SIG-M5 treated with dmso at 0.1 percent for 504 hours (cell line): Measurements from ENCODE around the gene COL16A1.

Source experiments
- DNase-seq: peaks from one replicate; lab custom pipeline; 2025; ENCODE audit not compliant: unreplicated experiment; lab: John Stamatoyannopoulos, UW

The COL16A1 gene

DNA sequence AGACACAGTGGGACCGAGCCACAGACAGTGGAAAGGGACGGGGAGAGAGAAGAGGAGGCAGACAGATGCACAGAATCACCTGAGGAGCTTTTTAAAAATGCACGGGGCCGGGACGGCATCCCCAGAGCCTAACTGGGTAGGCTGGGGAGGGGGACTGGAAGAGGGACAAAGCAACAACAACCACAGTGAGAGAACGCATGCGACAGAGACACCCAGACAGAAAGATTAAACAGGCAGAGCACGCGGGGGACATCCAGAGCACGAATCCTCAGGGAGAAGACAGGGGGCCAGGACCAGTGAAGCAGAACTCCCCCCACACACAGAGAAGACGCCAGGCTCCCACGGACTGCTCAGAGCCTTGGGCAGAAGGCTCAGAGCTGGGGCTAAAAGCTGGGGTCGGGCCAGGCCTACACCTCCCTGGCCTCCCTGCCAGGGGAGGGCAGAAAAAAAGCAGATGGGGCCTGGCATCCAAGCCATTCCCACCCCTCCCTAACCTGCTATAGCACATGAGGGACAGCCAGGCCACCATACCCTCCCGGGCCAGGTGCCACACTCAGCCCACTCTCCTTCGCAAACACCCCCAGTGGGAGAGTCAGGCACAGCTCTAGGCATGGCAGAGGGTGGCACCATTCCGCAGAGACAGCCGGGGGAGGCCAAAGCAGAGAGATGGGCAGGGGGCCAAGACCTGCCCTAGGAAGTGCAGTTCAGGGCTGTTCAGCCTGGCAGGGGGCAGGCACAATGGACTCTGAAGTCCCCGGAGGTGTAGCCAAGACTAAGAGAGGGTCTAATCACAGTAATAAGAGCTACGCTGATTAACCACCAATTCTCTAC, 29.8 kb upstream of the COL16A1 start:
- DNase-seq, result no peak

DNA sequence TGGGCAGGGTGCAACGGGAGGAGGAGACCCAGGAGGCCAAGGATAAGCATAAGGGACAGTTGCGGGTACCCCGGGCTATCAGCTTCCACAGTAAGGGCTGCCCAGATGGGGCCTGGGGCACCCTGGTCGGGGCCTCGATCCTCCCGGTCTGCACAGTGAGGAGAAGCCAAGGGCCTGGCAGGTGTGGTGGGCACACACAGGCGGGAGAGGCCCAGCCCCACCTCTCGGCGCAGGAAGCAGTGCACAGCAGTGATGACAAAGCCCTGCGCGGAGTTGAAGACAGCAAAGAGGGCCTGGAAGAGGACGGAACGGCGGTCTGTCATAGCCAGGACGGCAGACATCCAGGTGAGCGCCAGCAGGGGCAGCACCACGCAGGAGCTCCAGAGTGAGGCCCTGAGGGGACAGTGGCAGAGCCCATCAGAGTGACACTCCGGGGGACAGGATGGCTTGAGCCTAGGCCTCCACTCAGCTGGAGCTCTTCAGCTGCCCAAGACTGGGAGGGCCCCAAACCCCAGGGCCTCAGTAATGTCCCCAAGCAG, 29.0 kb upstream of the COL16A1 start:
- DNase-seq, result no peak

DNA sequence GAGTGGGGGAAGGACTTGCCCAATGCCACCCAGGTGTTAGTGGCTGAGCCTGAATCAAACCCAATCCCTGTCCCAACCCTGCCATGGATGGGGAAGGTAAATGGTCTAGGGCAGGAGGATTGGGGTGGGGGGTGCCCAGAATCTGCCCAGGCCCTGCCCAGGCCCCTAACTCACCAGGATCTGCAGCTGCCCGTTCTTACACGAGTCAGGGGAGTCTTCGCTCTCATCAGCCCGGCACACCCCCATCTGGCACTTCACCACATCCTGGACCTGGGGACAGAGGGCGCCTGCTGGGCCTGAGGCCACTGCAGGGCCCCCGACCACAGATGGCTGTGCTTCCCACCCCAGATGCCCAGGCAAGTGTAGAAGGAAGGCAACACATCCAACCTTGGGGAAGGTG, 28.5 kb upstream of the COL16A1 start:
- DNase-seq, result no peak

DNA sequence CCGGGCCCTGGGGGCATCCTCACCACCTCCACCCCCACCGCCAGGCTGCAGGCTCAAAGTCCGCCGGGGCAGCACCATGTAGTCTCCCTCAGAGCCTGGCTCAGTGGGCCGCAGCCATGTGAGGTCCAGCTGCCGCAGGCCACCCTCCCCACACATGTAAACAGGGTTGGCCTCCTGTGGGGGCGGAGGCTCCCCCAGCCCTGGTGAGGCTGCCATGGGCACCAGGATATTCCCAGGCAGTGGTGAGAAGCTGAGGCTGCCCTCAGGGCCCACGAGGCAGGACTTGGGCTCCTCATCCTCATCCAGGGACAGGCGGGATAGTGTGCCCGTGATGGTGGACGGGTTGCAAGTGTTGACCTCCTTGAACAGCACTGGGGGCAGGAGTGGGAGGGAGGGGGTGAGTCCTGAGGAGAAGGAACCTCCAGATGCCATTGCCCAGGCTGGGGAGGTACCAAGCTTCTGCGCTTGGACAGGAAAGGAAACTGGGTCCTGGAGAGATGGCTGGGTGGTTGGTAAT, 27.3 kb upstream of the COL16A1 start:
- DNase-seq, result no peak

DNA sequence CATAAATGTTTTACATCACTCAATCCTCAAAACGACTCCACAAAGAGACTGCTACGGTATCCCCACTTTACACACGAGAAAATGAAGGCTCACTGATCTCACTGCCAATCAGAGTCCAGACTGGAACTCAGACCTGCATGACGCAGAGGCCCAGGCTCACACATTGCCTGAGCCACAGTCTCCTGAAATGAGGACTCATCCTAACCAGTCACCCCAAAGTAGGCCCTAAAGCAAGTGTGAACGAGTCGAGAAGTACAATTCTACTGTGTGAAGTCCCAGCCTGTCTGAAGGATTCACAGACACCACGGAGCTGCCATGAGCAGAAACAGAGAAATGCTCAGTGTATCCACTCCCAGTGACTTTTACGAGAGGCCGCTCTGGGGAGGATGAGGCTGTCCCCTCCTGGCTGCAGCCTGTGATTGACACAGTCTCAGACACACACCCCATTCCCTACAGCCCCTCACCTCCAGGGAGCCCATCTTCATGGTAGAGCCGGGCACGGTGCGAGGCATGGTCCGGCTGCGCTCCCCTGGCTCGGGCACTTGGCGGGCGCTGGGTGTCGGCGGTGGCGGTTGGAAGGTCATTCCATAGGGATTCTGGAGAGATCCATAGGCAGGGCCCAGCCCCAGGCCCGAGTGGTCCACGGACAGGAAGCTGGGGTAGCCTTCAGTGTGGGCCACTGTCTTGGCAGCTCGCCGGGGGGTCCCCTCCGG, 26.7 kb upstream of the COL16A1 start:
- DNase-seq, result no peak

DNA sequence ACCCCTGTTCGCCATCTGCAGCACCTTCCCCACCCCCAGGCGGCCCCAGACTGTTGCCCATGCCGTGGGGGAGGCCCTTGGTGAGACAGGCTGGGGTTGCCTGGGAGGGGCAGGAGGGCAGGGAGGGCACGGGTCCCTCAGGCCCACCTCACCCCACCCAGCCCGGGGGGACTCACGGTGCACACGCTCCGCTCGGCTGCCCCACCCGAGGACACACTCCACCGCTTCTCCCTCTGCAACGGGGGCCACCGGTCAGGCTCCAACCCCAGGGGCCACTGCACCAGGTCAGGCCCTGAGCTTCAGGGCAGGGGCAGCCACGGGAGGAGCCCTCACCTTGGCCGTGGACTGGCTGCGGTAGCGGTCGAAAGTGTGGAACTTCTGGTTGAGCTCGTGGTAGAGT, 24.0 kb upstream of the COL16A1 start:
- no peak for DNase-seq

DNA sequence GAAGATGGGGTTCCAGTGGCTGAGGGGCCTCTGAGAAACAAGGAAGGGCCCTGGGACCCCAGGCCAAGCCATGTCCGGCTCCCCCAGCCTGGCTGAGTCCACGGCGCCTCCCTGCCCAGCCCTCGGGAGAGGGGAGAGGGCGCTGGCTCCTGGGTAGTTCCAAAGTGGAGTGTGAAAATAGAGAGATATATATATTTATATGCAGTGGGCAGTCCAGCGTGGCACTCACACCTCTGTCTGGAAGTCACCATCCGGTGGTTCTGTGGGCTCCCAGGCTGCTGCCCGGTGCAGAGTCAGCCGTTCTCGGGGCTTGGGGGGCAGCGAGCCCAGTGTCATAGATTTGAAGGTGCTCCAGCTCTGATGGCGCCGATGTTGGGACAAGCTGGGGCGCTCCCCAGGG, 23.4 kb upstream of the COL16A1 start:
- no peak for DNase-seq

DNA sequence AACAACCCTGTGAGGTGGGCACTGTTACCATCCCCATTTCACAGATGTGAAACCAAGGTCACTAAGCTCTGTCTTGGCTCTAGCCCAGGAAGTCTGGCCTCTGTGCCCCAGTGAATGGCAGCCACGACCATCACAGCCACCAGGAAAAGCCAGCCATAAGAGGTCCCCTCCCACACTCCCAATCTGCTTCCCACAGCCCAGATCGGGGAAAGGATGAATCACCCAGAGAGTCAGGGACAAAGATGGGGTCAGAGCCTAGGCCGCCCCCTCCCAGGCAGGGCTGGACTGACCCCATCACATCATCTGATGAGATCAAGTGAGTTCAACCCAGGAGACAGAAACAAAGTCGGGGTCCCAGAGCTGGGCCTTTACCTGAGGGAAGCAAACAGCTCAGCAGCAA, 22.9 kb upstream of the COL16A1 start:
- no peak for DNase-seq

DNA sequence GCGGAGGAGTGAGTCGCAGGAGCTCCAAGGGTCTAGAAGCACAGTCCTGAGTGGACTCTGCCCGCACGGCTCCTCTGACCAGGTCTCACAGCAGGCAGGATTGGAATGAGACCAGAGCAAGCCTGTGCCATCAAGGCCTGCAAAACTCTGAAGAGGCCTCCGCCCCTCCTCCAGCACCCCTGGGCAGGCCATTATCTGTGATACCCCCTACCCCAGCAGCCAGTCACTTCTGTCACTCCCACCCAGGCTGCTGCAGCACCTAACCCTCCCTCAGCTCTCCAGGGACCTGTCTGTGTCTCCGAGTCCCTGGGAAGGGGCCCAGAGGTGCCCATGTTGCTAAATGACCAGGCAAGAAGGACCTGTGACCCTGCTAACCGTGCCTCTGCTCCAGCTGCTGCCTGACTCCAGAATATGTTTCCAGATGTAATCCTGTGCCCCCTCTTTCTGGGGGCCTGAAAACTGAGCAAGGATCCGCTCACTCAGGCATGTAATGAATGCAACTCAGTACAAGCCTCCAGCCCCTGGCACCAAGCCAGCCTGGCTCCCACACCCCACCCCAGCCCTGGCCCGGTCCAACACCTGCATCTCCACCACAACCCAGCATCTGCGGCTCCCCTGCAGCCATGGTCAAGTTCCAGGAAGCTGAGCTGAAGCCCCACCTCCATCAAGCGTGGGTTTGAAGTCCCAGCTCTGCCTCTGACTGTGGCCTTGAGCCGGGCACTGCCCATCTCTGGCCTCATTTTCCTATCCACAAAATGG, 22.1 kb upstream of the COL16A1 start:
- DNase-seq, result no peak

DNA sequence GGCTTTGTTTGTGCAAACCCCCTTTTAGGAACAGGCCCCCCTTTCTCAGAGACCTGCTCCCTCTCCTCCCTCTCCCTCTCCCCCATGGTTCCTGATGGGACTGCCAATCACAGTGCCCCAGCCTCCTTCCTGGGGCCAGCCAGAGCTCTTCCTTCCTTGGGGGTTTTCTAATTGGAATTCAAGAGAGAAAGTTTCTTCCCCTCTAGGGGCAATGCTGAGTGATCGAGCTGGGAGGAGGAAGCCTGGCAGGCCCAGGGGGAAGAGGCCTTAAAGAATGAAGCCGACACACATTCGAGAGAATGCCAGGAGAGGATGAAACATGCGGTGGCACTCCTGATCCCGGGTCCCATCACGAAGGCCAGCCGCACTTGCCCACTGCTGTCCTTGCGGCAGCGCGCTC, 21.3 kb upstream of the COL16A1 start:
- DNase-seq, result no peak

DNA sequence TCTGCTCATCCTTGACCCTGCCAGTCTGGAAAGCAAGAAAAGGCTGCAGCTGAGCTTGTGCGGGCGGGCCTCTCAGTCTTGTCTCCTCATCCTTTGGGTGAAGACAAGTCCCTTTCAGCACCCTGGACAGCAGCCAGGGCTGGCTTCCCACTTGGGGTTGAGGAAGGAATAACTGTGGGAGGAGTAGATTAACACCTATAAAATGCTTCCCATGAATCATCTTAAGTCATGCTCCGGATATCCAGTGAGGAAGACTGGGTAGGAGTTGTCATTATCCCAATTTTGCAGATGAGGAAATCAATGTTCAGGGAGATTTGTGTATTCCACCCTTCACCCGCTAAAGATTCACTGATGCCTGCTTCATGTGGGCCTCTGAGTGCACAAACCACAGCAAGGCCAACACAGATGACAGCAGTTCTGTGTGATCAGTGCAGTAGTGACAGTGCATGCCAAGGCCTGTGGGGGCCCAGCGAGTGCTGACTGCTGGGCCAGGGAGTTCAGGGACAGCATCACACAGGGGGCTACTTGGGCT, 20.1 kb upstream of the COL16A1 start:
- peak; percentile 25 for DNase-seq

DNA sequence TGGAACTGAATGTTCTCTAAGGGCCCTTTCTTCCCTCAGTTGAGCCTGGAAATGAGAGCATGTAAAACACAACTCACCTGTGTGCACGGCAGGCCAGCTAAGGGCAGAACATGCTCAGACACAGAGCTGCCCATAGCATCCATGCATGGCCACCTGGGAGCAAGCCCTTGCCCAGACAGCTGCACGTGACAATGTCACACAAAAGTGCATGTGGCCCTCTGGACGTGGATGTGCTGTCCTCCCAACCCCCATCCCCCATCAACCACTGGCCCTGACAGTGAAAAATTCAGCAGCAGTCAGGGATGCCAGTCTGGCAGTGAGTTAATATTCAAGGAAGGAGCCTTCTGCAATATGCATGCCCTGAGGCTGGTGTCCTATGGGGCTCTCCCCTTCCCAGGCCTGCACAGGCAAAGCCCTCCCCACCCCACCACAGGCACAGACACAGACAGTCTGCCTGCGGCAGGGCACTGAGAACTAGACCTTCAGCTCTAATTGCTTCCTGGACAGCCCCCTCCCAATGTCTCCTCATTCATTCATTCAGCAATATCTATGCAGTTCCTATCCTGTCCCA, 14.6 kb upstream of the COL16A1 start:
- no peak for DNase-seq

DNA sequence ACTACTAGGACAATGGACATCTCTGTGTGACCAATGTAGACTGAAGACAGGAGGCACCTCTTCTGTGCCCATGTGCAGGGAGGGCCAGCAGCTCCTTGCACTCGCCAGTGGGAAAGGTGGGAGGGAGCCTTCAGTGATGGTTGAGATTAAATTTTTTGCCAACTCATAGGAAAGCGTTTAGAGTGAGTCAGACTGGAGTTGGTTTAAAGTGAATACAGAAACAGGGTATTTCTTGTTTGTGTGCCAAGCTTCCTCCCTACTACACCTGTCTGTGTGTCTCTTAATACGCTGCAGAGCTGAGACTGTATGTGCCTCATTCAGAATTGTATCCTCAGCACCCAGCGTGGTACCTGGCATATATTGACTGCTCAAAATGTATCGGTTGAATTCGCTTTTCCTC, 13.5 kb upstream of the COL16A1 start:
- DNase-seq, result no peak

DNA sequence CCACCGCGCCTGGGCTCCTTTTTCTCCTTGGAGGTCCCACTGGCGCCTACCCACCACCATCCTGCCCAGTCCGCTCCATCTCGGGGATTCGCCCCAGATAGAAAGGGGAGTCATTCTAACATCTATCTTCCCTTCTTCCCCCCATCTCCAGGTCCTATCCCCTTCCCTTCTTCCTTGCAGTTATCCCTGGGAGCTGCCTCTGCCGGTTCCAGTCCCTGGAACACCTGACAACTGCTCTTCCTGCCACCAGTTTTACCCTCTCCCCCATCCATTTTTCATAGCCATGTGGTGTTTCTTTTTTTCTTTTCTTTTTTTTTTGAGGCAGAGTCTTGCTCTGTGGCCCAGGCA, 12.0 kb upstream of the COL16A1 start:
- no peak for DNase-seq

DNA sequence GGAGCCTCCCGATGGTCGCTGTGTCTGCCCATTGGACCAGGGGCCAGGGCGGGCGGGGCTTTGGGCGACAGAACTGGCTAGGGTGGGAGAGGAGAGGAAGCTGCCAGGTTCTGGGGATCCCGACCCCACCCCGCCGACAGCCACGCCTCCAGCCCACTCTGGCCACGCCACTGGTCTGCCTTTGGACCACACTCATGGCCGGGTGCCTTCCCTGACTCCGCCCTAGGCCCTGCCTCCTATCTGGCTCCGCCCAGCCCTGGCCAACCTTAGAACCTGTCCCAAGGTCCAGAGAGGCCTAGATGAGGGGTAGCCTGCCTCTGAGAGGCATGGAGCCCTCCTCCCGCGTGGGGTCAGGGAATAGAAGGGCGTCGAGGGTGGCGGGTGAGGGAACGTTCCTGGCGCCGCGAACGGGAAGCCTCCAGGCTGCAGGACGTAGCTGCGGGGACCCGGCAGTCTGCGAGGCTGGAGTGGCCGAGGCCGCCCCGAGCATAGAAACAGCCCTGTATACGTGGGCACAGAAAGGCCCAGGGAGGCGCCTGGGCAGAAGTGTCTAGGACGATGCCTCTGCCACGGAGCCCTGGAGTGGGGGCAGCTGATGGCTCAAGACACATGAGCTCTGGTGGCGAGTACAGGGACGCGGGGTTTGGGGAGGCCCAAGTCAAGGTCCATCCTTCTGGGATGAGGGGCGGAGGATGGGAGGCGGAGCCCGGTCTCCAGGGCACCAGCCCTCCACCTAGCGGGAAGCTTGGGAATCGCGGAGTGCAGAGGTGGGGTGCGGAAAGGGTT, 11.5 kb upstream of the COL16A1 start:
- no peak for DNase-seq

DNA sequence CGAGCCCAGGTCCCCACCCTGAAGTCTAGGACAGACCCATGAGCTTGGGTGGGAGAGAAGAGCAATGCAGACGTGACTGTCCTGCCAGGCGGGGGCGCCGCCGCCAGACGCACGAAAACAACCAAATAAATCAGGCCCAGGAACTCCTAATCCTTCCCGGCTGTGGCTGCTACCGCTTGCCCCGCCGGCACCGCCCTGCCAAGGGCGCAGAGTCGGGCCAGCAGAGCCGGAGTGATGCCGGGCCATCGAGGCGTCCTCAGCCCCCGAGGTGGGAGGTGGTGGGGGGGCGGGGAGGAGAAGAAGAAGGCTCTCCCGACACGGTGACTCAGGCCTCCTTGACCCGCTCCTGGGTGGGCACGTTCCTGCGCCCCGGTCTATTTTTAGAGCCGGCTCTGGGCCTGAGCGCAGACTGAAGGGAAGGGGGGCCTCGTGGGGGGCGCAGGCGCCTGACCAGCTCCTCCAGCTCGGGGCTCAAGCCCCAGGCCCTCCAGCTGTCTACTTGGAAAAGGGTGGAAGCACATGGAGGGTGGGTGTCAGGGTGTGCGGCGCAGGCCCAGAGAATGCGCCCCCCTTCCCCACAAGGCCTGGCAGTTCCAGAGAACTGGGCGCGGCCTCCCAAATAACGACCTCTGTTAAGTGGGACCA, 10.7 kb upstream of the COL16A1 start:
- DNase-seq, result no peak

DNA sequence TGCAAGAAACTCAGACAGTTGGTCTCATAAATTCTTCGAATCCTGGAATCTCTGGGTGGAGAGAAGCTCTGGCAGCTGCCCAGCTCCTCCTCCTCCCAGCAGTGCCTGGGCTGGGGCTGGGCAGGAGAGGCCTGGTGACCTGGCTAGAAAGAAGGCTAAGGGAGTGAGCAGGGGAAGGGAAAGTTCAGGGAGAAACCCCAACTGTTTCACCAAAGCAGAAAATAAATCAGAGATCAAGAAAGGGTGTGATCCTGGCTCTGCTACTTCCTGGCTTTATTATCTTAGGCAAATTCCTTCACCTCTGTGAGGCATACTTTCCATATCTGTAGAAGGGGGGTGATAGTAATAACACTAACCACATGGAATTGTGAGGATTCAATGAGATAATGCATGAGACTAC, 8.8 kb upstream of the COL16A1 start:
- no peak for DNase-seq

DNA sequence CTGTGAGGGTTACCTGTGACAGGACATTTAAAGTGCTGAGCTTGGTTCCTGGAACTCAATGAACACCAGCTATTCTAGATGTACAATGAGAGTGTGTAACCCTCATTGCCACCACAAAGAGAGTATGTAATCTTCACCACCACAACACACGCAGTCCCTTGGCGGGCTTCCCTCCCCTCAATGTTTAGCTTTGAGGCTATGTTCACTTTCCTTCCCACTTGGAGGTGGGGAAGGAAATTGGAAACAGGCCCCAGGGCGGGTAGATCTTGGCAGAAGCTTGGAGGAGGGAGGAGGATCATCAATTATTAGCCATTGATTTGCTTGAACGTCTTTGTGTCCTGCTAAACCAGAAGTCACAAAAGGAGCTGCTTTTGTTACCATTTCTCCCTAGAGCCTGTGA, 8.3 kb upstream of the COL16A1 start:
- DNase-seq, result no peak

DNA sequence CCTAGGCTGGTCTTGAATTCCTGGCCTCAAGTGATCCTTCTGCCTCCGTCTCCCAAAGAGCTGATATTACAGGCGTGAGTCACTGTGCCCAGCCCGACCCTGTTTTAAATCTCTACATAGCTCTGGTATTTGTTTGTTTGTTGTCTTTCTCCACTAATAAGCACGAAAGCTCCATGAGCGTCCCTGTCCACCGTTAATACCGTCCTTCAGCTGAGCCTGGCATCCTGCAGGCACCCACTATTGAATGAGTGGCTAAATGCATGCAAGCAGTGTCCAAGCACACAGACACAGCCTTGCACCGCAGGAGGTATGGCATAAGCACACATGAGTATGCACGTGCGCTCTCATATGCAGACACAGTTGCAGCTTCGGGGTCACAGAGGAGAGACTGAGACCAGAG, 4.5 kb upstream of the COL16A1 start:
- no peak for DNase-seq

DNA sequence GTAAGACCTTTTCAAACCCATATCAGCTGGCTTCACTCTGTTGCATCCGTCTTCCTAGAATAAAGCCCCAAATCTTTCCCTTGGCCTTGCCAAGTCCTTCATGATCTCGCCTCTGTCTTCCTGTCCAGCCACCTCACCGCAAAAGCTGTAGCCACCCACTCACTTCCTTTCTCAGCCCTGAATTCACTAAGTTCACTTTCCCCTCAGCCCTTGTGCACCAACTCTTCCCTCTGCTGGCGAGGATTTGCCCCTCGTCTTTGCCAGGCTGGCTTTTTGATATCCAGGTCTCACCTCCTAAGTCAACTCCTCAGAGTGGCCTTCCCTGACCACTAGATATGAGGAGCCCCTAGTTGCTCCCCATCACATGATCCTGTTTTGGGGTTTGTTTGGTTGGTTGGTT, 3.9 kb upstream of the COL16A1 start:
- DNase-seq, result no peak
